Neural cell (in vitro differentiated cells): ENCODE measurements around the gene CFAP157. TPM values are rescaled to one million over a fixed set of nuclear protein-coding genes. Genes with fewer than 3 reads are reported as not detected.

ENCODE experiments used
- H2AFZ ChIP-seq: fragments of 200-600, 300-800 bp; sonication (generic), shearing (Covaris generic); 2 replicates; pipeline ENCODE4 v1.6.0; 2014; ENCODE audit warnings: low read depth, mild to moderate bottlenecking, antibody characterized with exemption, low read length, moderate library complexity
- H3F3A ChIP-seq: fragments of 200-600 bp; shearing (Covaris generic); 2 replicates; pipeline ENCODE4 v1.6.1; 2016; ENCODE audit warnings: mild to moderate bottlenecking, moderate library complexity, mixed read lengths, antibody characterized with exemption, low read length; ENCODE audit not compliant: insufficient read depth, poor library complexity, severe bottlenecking
- H3K27ac ChIP-seq: fragments of 200-600, 300-800 bp; sonication (generic), shearing (Covaris generic); 2 replicates; pipeline ENCODE4 v1.5.1; 2014; ENCODE audit warnings: mild to moderate bottlenecking, low read length, moderate library complexity
- H3K27me3 ChIP-seq: fragments of 300-800, 200-600 bp; sonication (generic), shearing (Covaris generic); 2 replicates; pipeline ENCODE4 v1.6.0; 2014; ENCODE audit warnings: mild to moderate bottlenecking, low read depth, low read length, moderate library complexity; ENCODE audit not compliant: insufficient read depth
- H3K36me3 ChIP-seq: fragments of 300-800, 200-600 bp; sonication (generic), shearing (Covaris generic); 2 replicates; pipeline ENCODE4 v1.5.1; 2014; ENCODE audit warnings: mild to moderate bottlenecking, antibody characterized with exemption, low read length, moderate library complexity; ENCODE audit not compliant: insufficient read depth
- H3K4me2 ChIP-seq: fragments of 300-800, 200-600 bp; sonication (generic), shearing (Covaris generic); 2 replicates; pipeline ENCODE4 v1.6.0; 2014; ENCODE audit warnings: mild to moderate bottlenecking, low read length
- H3K4me3 ChIP-seq: fragments of 300-800, 200-600 bp; sonication (generic), shearing (Covaris generic); 2 replicates; pipeline ENCODE4 v1.5.1; 2014; ENCODE audit warnings: mild to moderate bottlenecking, low read length, moderate library complexity
- H3K79me2 ChIP-seq: fragments of 200-600 bp; shearing (Covaris generic); replicated peaks from 2 replicates; pipeline ENCODE4 v1.6.0; 2014; ENCODE audit warnings: mild to moderate bottlenecking, low read length, moderate library complexity; ENCODE audit not compliant: insufficient read depth
- H3K9ac ChIP-seq: fragments of 300-800, 200-600 bp; sonication (generic), shearing (Covaris generic); 2 replicates; pipeline ENCODE4 v1.6.1; 2016; ENCODE audit warnings: mild to moderate bottlenecking, low read length, mixed read lengths
- H3K9me2 ChIP-seq: fragments of 200-600 bp; shearing (Covaris generic); 2 replicates; pipeline ENCODE4 v1.6.1; 2016; ENCODE audit warnings: mild to moderate bottlenecking, low read length, mixed read lengths; ENCODE audit not compliant: insufficient read depth
- H3K9me3 ChIP-seq: fragments of 200-600, 300-800 bp; sonication (generic), shearing (Covaris generic); 2 replicates; pipeline ENCODE4 v1.6.1; 2016; ENCODE audit warnings: mild to moderate bottlenecking, mixed run types, low read length, moderate library complexity, mixed read lengths
- H4K20me1 ChIP-seq: fragments of 200-600 bp; shearing (Covaris generic); 2 replicates; pipeline ENCODE4 v1.6.1; 2016; ENCODE audit warnings: mild to moderate bottlenecking, mixed run types; ENCODE audit not compliant: insufficient read depth
- CTCF ChIP-seq: fragments of 450-650 bp; IDR thresholded peaks from 2 replicates; pipeline ENCODE4 v1.5.1; 2014; ENCODE audit warnings: antibody characterized with exemption, mild to moderate bottlenecking, moderate library complexity; ENCODE audit not compliant: poor library complexity, severe bottlenecking
- EP300 ChIP-seq: fragments of 450-650 bp; conservative IDR thresholded peaks from 2 replicates; pipeline ENCODE4 v1.6.1; 2014; ENCODE audit warnings: antibody characterized with exemption, mild to moderate bottlenecking, moderate library complexity; ENCODE audit not compliant: poor library complexity, severe bottlenecking
- EZH2 ChIP-seq: fragments of 200-600, 300-800 bp; shearing (Covaris generic), sonication (generic); IDR thresholded peaks from 2 replicates; pipeline ENCODE4 v1.6.1; 2014; ENCODE audit warnings: antibody characterized with exemption, low read length, borderline replicate concordance, mild to moderate bottlenecking; ENCODE audit not compliant: insufficient read depth, poor library complexity, severe bottlenecking
- MXI1 ChIP-seq: fragments of 450-650 bp; conservative IDR thresholded peaks from 2 replicates; pipeline ENCODE4 v1.6.1; 2014; ENCODE audit warnings: antibody characterized with exemption, mild to moderate bottlenecking; ENCODE audit not compliant: poor library complexity, severe bottlenecking
- POLR2AphosphoS5 ChIP-seq: IDR thresholded peaks from 2 replicates; pipeline ENCODE4 v1.6.1; 2012
- RAD21 ChIP-seq: fragments of 450-650 bp; conservative IDR thresholded peaks from 2 replicates; pipeline ENCODE4 v1.6.1; 2014; ENCODE audit warnings: antibody characterized with exemption, mild to moderate bottlenecking, moderate library complexity
- REST ChIP-seq: IDR thresholded peaks from 2 replicates; pipeline ENCODE4 v1.6.1; 2012; ENCODE audit warnings: borderline replicate concordance
- SMC3 ChIP-seq: fragments of 450-650 bp; conservative IDR thresholded peaks from 2 replicates; pipeline ENCODE4 v1.6.1; 2014; ENCODE audit warnings: antibody characterized with exemption, mild to moderate bottlenecking, moderate library complexity; ENCODE audit not compliant: poor library complexity
- TAF1 ChIP-seq: IDR thresholded peaks from 2 replicates; pipeline ENCODE4 v1.6.1; 2012; ENCODE audit warnings: low read depth
- polyA minus RNA-seq: library from RNA; depleted of rRNA, polyadenylated mRNA; stranded (reverse); fragments of >200 nt; gene quantifications from 2 replicates; pipeline ENCODE4 v1.2.3, GENCODE V29; 2014
- polyA plus RNA-seq: library from polyadenylated mRNA; depleted of rRNA; stranded (reverse); fragments of >200 nt; gene quantifications from 2 replicates; pipeline ENCODE4 v1.2.3, GENCODE V29; 2014

The CFAP157 gene
- polyA plus RNA-seq (1.3 and 1.6 TPM in 2 replicates), polyA minus RNA-seq (not detected in 2 replicates)

DNA sequence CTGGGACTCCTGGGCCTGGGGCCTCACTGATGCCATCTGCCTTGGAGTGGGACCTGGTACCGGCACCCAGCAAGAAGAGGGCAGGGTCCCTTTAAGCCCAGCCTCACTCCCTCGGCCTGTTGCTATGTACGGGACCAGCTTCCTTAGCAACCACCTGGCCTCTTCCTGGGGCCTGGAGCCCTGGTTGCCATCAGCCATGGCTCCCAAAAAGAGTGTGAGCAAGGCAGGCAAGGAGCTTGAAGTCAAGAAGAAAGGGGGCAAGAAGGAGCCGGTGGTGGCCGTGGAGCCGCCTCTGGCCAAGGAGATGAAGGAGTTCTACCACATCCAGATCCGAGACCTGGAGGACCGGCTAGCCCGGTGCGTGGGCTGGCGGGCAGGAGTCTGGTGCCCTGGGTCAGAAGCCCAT lies at the start of gene CFAP157:
CFAP157 (plus strand) TSS at position 153 of the 406 bp plus-strand sequence; CDS start at position 197, 44 bp downstream.
- H3K79me2 ChIP-seq: no peaks in the 10 kb centered on the region
- no peaks in the 10 kb centered on the region for H3K9me2 ChIP-seq
- H3K4me2 ChIP-seq: no peak within 1 kb of the TSS
- TF ChIP-seq MXI1: no peak
- no peak for TF ChIP-seq POLR2AphosphoS5
- TF ChIP-seq TAF1: no peak
- no peak for TF ChIP-seq REST
- TF ChIP-seq EZH2: no peak
- TF ChIP-seq EP300: no peak
- TF ChIP-seq CTCF: no peak
- TF ChIP-seq SMC3: no peak
- TF ChIP-seq RAD21: no peak
- H3K9me3 ChIP-seq: no peaks in the 10 kb centered on the region
- no peaks in the 10 kb centered on the region for H3F3A ChIP-seq
- H3K27me3 ChIP-seq: no peaks in the 10 kb centered on the region
- H3K27ac ChIP-seq: no peak within 1 kb of the TSS
- H2AFZ ChIP-seq: no peak within 1 kb of the TSS
- H4K20me1 ChIP-seq: no peaks in the 10 kb centered on the region
- H3K9ac ChIP-seq: no peak within 1 kb of the TSS
- no peak within 1 kb of the TSS for H3K4me3 ChIP-seq
- H3K36me3 ChIP-seq: no peaks in the 10 kb centered on the region

DNA sequence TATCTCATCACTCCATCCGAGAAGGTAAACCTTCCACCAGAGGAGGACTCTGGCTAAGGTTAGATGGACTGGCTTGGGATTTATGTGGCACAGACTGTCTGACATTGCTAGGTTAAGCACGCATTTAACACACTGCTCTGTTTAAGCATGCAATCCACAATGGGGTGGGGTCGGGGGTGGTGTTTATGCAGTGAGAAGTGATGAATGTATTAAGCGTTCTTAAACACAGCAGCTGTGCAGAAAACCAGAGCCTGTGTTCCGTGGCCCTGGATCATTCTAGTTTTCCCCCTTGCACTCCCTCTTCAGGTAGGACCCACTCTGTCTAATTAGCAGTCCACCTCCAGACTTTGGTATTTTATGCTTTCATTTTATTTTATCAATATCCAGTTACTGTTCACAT lies 48.4 kb upstream of the CFAP157 start:
- Histone ChIP-seq H3K27me3 (no peaks in the 10 kb centered on the region), H3K9me2 (no peaks in the 10 kb centered on the region), H3K27ac (no peak overlapping the region), H3K36me3 (peaks cover 11% of the 10 kb centered on the region), H3K4me3 (no peak overlapping the region), H4K20me1 (no peaks in the 10 kb centered on the region), H3K4me2 (no peak overlapping the region), H3K9me3 (no peaks in the 10 kb centered on the region), H3K79me2 (no peaks in the 10 kb centered on the region), H2AFZ (no peak overlapping the region), H3F3A (no peaks in the 10 kb centered on the region), H3K9ac (no peak overlapping the region)
- no peak for TF ChIP-seq POLR2AphosphoS5
- no peak for TF ChIP-seq TAF1
- TF ChIP-seq SMC3: no peak
- no peak for TF ChIP-seq EP300
- no peak for TF ChIP-seq RAD21
- TF ChIP-seq MXI1: no peak
- no peak for TF ChIP-seq EZH2
- no peak for TF ChIP-seq CTCF
- no peak for TF ChIP-seq REST
